ENCODE measurements around the gene RNF207. TPM values are rescaled to one million over a fixed set of nuclear protein-coding genes. Genes with fewer than 3 reads are reported as not detected.

RNF207 gene
- total RNA-seq, 1 donor from 2014 or later = 6.6 TPM

DNA sequence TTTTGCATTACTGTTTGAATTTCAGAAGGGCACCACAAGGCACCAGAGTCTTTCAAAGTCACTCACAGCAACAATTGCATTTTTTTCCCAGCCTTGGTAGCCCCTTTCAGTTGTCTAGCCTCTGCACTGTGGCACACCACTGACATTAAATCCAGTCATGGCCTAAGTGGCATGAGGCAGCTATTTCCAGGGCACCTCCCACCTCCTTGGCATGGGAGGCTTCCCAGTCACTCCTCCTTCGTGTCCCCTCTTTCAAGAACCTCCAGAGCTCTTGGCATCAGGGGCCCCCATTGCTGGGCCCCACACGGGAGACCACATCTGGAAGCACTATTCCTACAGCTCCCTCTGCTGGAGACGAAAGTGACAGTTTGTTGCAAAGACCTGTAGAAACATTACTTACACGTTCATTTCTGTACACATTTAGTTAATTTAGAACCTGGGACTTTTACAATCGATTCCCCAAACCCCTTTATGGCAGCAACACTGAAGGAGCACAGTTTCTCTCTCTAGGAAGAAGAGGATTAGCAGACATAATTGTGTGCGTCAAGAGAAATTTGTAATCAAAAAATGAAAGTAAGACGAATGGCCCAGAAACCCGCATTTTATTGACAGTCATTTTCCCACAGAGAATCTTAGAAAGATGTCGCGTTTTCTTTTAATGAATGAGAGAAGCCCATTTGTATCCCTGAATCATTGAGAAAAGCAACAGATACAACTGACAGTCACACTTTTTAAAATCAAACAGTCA is 20.1 kb upstream of the RNF207 start:
- peaks cover 11% of the 10 kb centered on the region for H3K36me3 ChIP-seq (ENCODE audit: control insufficient read depth, insufficient read depth, low read length)
- DNase-seq (ENCODE audit: low read depth) = peak; percentile 29

DNA sequence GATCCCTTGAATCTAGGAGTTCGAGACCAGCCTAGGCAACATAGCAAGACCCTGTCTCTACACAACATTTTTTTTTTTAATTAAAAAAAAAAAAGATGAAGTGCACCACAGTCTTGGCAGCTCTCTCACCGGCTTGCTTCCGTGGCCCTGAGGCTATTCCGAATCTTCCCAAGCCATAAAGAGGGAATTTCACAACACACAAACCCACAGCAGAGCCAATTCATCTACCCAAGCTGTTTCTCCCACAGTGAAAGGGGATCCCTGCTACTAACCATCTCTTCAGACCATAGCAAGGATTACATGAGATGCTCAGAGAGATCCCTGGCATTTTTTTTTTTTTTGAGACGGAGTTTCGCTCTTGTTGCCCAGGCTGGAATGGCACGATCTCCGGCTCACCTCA is 17.5 kb upstream of the RNF207 start:
- H3K36me3 ChIP-seq (ENCODE audit: control insufficient read depth, insufficient read depth, low read length) = peaks cover 22% of the 10 kb centered on the region
- no peak for DNase-seq (ENCODE audit: low read depth)
- no peak for FAIRE-seq
- H3K4me3 ChIP-seq (ENCODE audit: low read depth, low read length) = no peak overlapping the region
- TF ChIP-seq, protein P1, sequence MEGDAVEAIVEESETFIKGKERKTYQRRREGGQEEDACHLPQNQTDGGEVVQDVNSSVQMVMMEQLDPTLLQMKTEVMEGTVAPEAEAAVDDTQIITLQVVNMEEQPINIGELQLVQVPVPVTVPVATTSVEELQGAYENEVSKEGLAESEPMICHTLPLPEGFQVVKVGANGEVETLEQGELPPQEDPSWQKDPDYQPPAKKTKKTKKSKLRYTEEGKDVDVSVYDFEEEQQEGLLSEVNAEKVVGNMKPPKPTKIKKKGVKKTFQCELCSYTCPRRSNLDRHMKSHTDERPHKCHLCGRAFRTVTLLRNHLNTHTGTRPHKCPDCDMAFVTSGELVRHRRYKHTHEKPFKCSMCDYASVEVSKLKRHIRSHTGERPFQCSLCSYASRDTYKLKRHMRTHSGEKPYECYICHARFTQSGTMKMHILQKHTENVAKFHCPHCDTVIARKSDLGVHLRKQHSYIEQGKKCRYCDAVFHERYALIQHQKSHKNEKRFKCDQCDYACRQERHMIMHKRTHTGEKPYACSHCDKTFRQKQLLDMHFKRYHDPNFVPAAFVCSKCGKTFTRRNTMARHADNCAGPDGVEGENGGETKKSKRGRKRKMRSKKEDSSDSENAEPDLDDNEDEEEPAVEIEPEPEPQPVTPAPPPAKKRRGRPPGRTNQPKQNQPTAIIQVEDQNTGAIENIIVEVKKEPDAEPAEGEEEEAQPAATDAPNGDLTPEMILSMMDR (IDR thresholded peaks at IDR 0.05; ENCODE audit: insufficient read depth, low read length, severe bottlenecking) = no peak
- H3K27me3 ChIP-seq (ENCODE audit: control insufficient read depth, insufficient read depth, low read length) = no peaks in the 10 kb centered on the region

More for the DNA sequence above, 20.1 kb upstream of the RNF207 start:
- Histone ChIP-seq H3K4me3 (ENCODE audit: low read depth, low read length) (no peak overlapping the region), H3K27me3 (ENCODE audit: control insufficient read depth, insufficient read depth, low read length) (peaks cover 4% of the 10 kb centered on the region)
- FAIRE-seq = no peak
- TF ChIP-seq, protein P1 (IDR thresholded peaks at IDR 0.05; ENCODE audit: insufficient read depth, low read length, severe bottlenecking) = peak; percentile 53

DNA sequence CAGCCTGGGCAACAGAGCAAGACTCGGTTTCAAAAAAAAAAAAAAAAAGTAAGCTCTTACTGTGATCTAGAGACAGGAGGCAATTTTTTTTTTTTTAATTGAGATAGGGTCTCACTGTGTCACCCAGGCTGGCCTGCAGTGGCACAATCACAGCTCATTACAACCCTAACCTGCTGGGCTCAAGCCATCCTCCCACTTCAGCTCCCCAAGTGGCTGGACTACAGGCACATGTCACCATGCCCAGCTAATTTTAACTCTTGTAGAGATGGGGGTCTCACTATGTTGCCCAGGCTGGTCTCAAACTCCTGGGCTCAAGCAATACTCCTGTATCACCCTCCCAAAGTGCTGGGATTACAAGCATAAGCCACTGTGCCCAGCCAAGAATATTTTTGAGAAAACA is 14.0 kb upstream of the RNF207 start:
- DNase-seq (ENCODE audit: low read depth) = no peak
- Histone ChIP-seq H3K27me3 (ENCODE audit: control insufficient read depth, insufficient read depth, low read length) (no peaks in the 10 kb centered on the region), H3K4me3 (ENCODE audit: low read depth, low read length) (no peak overlapping the region), H3K36me3 (ENCODE audit: control insufficient read depth, insufficient read depth, low read length) (peaks cover 34% of the 10 kb centered on the region)
- no peak for FAIRE-seq
- TF ChIP-seq, protein P1 (IDR thresholded peaks at IDR 0.05; ENCODE audit: insufficient read depth, low read length, severe bottlenecking) = no peak

DNA sequence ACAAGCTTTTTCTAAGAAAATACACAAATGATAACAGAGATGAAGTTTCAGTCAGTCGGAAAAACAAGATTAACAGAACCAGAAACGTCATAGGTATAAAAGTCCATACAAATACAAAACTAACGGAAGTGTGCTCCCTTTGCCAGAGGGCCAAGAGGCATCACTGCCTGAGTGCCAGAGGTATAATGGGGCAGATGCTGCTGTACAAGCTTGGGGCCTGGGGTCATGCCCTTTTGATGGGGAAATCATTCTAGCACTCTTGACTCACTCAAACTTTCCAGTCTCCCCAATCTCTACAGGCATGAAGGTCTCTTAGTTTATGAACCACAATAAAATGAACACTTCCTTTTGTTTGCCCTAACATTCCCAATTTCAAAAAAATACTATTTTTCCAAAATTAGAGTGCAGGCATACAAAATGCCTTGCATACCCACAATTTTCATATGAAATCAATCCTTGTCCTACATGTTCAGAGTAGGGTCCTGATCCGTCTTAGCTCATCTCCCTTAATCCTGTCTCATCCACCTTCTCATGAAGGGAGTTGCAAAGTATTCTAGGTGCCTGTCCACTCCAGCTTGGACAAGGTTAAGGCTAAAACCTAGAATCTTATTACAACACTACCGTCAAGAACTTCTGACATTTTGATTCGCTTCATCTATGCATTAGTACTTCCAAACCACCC is 8.0 kb upstream of the RNF207 start:
- H3K4me3 ChIP-seq (ENCODE audit: low read depth, low read length) = peak overlapping the region; percentile 97
- TF ChIP-seq, protein P1 (IDR thresholded peaks at IDR 0.05; ENCODE audit: insufficient read depth, low read length, severe bottlenecking) = no peak
- DNase-seq (ENCODE audit: low read depth) (no peak), FAIRE-seq (no peak)
- peaks cover 20% of the 10 kb centered on the region for H3K36me3 ChIP-seq (ENCODE audit: control insufficient read depth, insufficient read depth, low read length)
- no peaks in the 10 kb centered on the region for H3K27me3 ChIP-seq (ENCODE audit: control insufficient read depth, insufficient read depth, low read length)

DNA sequence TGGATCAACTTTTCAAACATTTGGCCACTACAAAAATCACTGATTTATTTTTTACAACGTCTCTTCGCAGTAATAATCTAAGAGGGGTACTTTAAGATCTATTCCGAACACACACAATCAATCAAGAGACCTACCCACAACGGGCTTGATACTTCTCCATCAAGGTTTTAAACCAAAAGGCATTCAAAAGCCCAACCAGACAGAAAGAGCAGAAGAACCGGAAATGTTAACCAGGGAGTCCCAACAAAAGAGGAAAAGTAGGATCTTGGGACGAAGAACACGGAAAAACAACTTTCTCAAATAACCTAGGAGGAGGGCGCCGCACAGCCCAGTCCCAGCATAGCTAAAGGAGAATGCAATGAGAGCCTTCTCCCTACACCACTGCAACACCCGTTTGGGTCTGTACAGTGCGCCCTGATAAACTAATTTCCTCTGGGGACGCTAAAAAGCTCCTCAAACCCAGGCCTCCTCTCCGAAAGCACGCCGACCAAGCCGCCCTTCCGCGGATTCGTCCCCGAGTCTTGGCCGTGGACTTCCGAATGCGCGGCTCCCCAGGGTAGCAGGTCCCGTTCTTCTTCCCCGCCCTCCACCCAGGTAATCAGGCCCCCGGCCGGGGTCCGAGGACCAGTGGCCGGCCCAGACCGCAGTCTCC is 7.1 kb upstream of the RNF207 start:
- H3K4me3 ChIP-seq (ENCODE audit: low read depth, low read length) = peak overlapping the region; percentile 97
- no peak for FAIRE-seq
- no peaks in the 10 kb centered on the region for H3K27me3 ChIP-seq (ENCODE audit: control insufficient read depth, insufficient read depth, low read length)
- no peak for DNase-seq (ENCODE audit: low read depth)
- peaks cover 14% of the 10 kb centered on the region for H3K36me3 ChIP-seq (ENCODE audit: control insufficient read depth, insufficient read depth, low read length)
- TF ChIP-seq, protein P1 (IDR thresholded peaks at IDR 0.05; ENCODE audit: insufficient read depth, low read length, severe bottlenecking) = no peak
